Thoracic aorta (tissue), 2 donors: ENCODE measurements around the gene TMTC2. TPM values are rescaled to one million over a fixed set of nuclear protein-coding genes. Genes with fewer than 3 reads are reported as not detected.

ENCODE experiments used
- ATAC-seq: fragments of 150-250 bp; one replicate; pipeline ENCODE4 v1.8.0; 2017; ENCODE audit warnings: low read depth; ENCODE audit not compliant: insufficient number of reproducible peaks, low FRiP score
- DNase-seq: peaks from one replicate; pipeline ENCODE4 v3.0.0-alpha.2; 2020; ENCODE audit warnings: low spot score
- H3K27ac ChIP-seq, 2 donors: fragments of 200-600 bp; sonication (generic); 1 replicate in 1 of 2; 2 replicates in 1 of 2; pipeline ENCODE4 v1.5.1; 2016; ENCODE audit warnings: mild to moderate bottlenecking in 2 of 2, moderate library complexity in 2 of 2
- H3K27me3 ChIP-seq: fragments of 200-600 bp; sonication (generic); replicated peaks from 2 replicates; pipeline ENCODE4 v1.6.0; 2016; ENCODE audit warnings: mild to moderate bottlenecking; ENCODE audit not compliant: insufficient read depth
- H3K36me3 ChIP-seq: fragments of 200-600 bp; sonication (generic); one replicate; pipeline ENCODE4 v1.5.1; 2016
- H3K4me1 ChIP-seq, 2 donors: fragments of 200-600 bp; sonication (generic); 1 replicate in 1 of 2; 2 replicates in 1 of 2; pipeline versions ENCODE4 v1.5.1 to v1.6.0; 2016; ENCODE audit warnings: low read depth in 2 of 2, mild to moderate bottlenecking in 1 of 2; ENCODE audit not compliant: control insufficient read depth in 1 of 2
- H3K4me3 ChIP-seq: fragments of 200-600 bp; sonication (generic); 2 replicates; pipeline ENCODE4 v1.5.1; 2016; ENCODE audit warnings: mild to moderate bottlenecking
- H3K9me3 ChIP-seq: fragments of 200-600 bp; sonication (generic); 2 replicates; pipeline ENCODE4 v1.5.1; 2016
- total RNA-seq, 2 donors: library from RNA; depleted of rRNA; stranded (reverse); fragments of >200 nt; gene quantifications; one replicate each; pipeline versions ENCODE4 v1.1.0 to v1.2.3, GENCODE V29; 2016
- TF ChIP-seq, protein P1 (sequence below): fragments of 200-600 bp; sonication (generic); IDR thresholded peaks from one replicate; pipeline ENCODE4 v1.5.1; 2019; ENCODE audit warnings: antibody characterized with exemption

The TMTC2 gene
- total RNA-seq, 2 donors from 2014 or later: 2.8 to 8.6 TPM

DNA sequence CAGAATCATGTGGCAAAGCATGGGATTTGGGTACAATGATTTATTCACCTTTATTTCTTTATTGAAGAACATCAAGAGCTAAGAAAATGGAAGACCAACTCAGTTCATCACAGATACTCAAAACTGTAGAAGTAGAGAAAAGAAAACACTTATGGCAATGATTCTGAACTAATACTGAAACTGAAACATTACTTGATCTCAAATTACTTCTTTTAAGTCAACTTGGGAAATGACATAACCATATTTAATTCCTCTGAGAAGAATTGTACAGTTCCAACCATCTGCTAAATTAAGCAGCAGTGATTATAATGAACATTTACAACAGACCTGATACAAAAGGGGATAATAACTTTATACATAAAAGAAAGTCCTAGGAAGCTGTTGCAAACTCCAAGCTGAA lies 466.5 kb downstream of the TMTC2 start:
- Histone ChIP-seq H3K27me3 (no peaks in the 10 kb centered on the region), H3K36me3 (no peaks in the 10 kb centered on the region), H3K4me3 (no peak overlapping the region), H3K9me3 (no peaks in the 10 kb centered on the region), H3K27ac (no peak overlapping the region), H3K4me1 (no peaks in the 10 kb centered on the region)
- DNase-seq: no peak
- ATAC-seq: no peak
- TF ChIP-seq, protein P1, sequence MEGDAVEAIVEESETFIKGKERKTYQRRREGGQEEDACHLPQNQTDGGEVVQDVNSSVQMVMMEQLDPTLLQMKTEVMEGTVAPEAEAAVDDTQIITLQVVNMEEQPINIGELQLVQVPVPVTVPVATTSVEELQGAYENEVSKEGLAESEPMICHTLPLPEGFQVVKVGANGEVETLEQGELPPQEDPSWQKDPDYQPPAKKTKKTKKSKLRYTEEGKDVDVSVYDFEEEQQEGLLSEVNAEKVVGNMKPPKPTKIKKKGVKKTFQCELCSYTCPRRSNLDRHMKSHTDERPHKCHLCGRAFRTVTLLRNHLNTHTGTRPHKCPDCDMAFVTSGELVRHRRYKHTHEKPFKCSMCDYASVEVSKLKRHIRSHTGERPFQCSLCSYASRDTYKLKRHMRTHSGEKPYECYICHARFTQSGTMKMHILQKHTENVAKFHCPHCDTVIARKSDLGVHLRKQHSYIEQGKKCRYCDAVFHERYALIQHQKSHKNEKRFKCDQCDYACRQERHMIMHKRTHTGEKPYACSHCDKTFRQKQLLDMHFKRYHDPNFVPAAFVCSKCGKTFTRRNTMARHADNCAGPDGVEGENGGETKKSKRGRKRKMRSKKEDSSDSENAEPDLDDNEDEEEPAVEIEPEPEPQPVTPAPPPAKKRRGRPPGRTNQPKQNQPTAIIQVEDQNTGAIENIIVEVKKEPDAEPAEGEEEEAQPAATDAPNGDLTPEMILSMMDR: no peak

- Histone ChIP-seq H3K4me1 (no peaks in the 10 kb centered on the region), H3K9me3 (no peaks in the 10 kb centered on the region), H3K27me3 (no peaks in the 10 kb centered on the region), H3K4me3 (no peak overlapping the region), H3K36me3 (no peaks in the 10 kb centered on the region), H3K27ac (no peak overlapping the region)
- TF ChIP-seq, protein P1: no peak
- no peak for ATAC-seq
- no peak for DNase-seq
Measured at GRCh38 chr12:83156815-83157214, 470.1 kb downstream of the TMTC2 start.

- TF ChIP-seq, protein P1: no peak
- Histone ChIP-seq H3K27ac (no peak overlapping the region), H3K9me3 (no peaks in the 10 kb centered on the region), H3K4me1 (no peaks in the 10 kb centered on the region), H3K27me3 (no peaks in the 10 kb centered on the region), H3K4me3 (no peak overlapping the region), H3K36me3 (no peaks in the 10 kb centered on the region)
- no peak for DNase-seq
- no peak for ATAC-seq
Measured at GRCh38 chr12:83157604-83158003, 470.9 kb downstream of the TMTC2 start.

- no peaks in the 10 kb centered on the region for H3K9me3 ChIP-seq
Measured at GRCh38 chr12:83158613-83159207, 472.0 kb downstream of the TMTC2 start.

GRCh38 chr12:83161456-83161855 lies 474.8 kb downstream of the TMTC2 start:
- H3K36me3 ChIP-seq: no peaks in the 10 kb centered on the region
- H3K9me3 ChIP-seq: no peaks in the 10 kb centered on the region
- no peaks in the 10 kb centered on the region for H3K27me3 ChIP-seq
- no peaks in the 10 kb centered on the region for H3K4me1 ChIP-seq
- TF ChIP-seq, protein P1: no peak
- H3K4me3 ChIP-seq: no peak overlapping the region
- ATAC-seq (no peak), DNase-seq (no peak)
- no peak overlapping the region for H3K27ac ChIP-seq

More at GRCh38 chr12:83158613-83159207, 472.0 kb downstream of the TMTC2 start:
- DNase-seq (no peak), ATAC-seq (no peak)
- H3K4me3 ChIP-seq: no peak overlapping the region
- H3K4me1 ChIP-seq: no peaks in the 10 kb centered on the region
- TF ChIP-seq, protein P1: no peak
- no peaks in the 10 kb centered on the region for H3K27me3 ChIP-seq
- H3K27ac ChIP-seq: no peak overlapping the region
- no peaks in the 10 kb centered on the region for H3K36me3 ChIP-seq
